ENCODE results near the gene ATXN7.

The ATXN7 gene

GRCh38 chr3:64039981-64040733 is 176.5 kb downstream of the ATXN7 start:
- no peak for DNase-seq (ENCODE audit: low spot score)
- no peak for TF ChIP-seq CTCF (IDR thresholded peaks at IDR 0.05; ENCODE audit: extremely low read depth, insufficient read depth, missing control alignments)
- in situ Hi-C loops (cut with MboI; ENCODE audit: low pct_unique_long_range_greater_than_20kb, low sequenced_read_pairs, unreplicated experiment) = loop anchor here (25.0 kb wide), 1 partner anchor 347 kb away; no protein-coding TSS in a partner anchor

DNA sequence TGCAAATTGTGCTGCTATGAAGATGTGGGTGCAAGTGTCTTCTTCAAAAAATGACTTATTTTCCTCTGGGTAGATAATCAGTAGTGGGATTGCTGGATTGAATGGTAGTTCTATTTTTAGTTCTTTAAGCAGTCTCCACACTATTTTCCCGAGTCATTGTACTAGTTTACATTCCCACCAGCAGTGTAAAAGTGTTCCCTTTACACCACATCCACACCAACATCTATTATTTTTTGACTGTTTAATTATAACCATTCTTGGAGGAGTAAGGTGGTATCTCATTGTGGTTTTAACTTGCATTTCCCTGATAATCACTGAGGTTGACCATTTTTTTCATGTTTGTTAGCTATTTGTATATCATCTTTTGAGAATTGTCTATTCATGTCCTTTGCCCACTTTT is 179.3 kb downstream of the ATXN7 start:
- in situ Hi-C loops (cut with MboI; ENCODE audit: low pct_unique_long_range_greater_than_20kb, low sequenced_read_pairs, unreplicated experiment) = loop anchor here (25.0 kb wide), 1 partner anchor 344 kb away; no protein-coding TSS in a partner anchor
- TF ChIP-seq CTCF (IDR thresholded peaks at IDR 0.05; ENCODE audit: extremely low read depth, insufficient read depth, missing control alignments) = no peak
- no peak for DNase-seq (ENCODE audit: low spot score)

DNA sequence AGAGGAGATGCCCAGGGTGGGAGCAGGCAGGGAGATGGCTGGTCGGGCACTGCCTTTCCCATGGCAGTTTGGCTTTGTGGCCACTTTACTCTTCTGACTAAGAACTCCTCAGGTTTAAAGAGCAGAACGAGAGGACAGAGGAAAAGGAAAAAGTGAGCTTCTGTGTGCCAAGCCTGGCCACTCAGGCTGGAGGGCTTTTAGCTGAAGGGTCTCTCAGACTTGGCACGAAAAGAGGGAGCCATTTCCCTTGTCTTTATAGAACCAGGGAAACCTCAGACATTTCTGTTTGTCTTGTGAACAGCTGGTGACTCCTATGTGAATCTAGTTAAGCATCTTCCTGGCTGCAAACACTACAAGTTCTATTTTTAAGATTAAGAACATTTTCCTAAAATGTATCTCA is 182.9 kb downstream of the ATXN7 start:
- TF ChIP-seq CTCF (IDR thresholded peaks at IDR 0.05; ENCODE audit: extremely low read depth, insufficient read depth, missing control alignments) = no peak
- no peak for DNase-seq (ENCODE audit: low spot score)
- in situ Hi-C loops (cut with MboI; ENCODE audit: low pct_unique_long_range_greater_than_20kb, low sequenced_read_pairs, unreplicated experiment) = loop anchor here (25.0 kb wide), 1 partner anchor 341 kb away; no protein-coding TSS in a partner anchor

DNA sequence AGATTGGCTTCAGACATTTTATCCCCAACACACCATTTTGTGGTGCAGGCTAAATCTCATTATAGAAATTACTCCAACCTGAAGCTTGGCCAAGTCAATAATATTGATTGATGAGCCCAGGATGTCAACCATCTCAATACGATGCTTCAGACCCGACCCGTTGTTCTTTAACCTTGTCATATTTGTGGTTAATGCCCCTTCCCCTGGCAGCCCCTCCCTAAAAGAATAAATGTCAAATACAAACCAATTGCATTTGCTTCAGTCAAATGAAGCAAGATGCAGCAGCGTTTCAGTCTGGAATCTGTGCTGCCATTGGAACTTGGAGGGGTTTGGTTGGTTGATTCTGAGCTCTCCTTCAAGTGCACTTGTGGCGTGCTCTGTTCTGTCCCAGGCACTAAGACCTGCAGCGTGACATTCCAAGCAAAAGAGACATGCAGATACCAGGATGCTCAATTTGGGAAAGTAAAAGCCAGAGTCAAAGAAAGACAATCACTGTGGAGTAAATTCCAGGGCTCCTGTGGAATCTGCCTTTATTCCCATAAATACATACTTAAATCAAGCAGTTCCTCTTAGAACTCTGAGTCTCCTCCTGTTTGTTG is 183.4 kb downstream of the ATXN7 start:
- TF ChIP-seq CTCF (IDR thresholded peaks at IDR 0.05; ENCODE audit: extremely low read depth, insufficient read depth, missing control alignments) = no peak
- in situ Hi-C loops (cut with MboI; ENCODE audit: low pct_unique_long_range_greater_than_20kb, low sequenced_read_pairs, unreplicated experiment) = loop anchor here (25.0 kb wide), 1 partner anchor 340 kb away; no protein-coding TSS in a partner anchor
- no peak for DNase-seq (ENCODE audit: low spot score)

GRCh38 chr3:64047787-64048186 is 184.1 kb downstream of the ATXN7 start:
- TF ChIP-seq CTCF (IDR thresholded peaks at IDR 0.05; ENCODE audit: extremely low read depth, insufficient read depth, missing control alignments) = no peak

GRCh38 chr3:64048631-64049061 is 185.0 kb downstream of the ATXN7 start:
- DNase-seq (ENCODE audit: low spot score) = no peak
- in situ Hi-C loops (cut with MboI; ENCODE audit: low pct_unique_long_range_greater_than_20kb, low sequenced_read_pairs, unreplicated experiment) = loop anchor here (25.0 kb wide), 1 partner anchor 339 kb away; no protein-coding TSS in a partner anchor
- TF ChIP-seq CTCF (IDR thresholded peaks at IDR 0.05; ENCODE audit: extremely low read depth, insufficient read depth, missing control alignments) = no peak

More at GRCh38 chr3:64047787-64048186, 184.1 kb downstream of the ATXN7 start:
- in situ Hi-C loops (cut with MboI; ENCODE audit: low pct_unique_long_range_greater_than_20kb, low sequenced_read_pairs, unreplicated experiment) = loop anchor here (25.0 kb wide), 1 partner anchor 340 kb away; no protein-coding TSS in a partner anchor
- no peak for DNase-seq (ENCODE audit: low spot score)

Data from GM13977 (cell line).